SU-DHL-6 (cell line): ENCODE results near the gene SNAPC2.

Experiments used
- EZH2phosphoT487 ChIP-seq: fragments of 200-600 bp; sonication (generic), shearing (Covaris generic); conservative IDR thresholded peaks from 2 replicates; pipeline ENCODE4 v1.6.1; 2018; ENCODE audit warnings: mild to moderate bottlenecking, antibody characterized with exemption, low read length, moderate library complexity, mixed read lengths
- TF ChIP-seq, protein P1 (sequence below): fragments of 200-600 bp; sonication (generic); IDR thresholded peaks from one replicate; pipeline ENCODE4 v1.5.1; 2017; ENCODE audit warnings: antibody characterized with exemption, mild to moderate bottlenecking, low read length, moderate library complexity; ENCODE audit not compliant: insufficient read depth, poor library complexity, severe bottlenecking

DNA sequence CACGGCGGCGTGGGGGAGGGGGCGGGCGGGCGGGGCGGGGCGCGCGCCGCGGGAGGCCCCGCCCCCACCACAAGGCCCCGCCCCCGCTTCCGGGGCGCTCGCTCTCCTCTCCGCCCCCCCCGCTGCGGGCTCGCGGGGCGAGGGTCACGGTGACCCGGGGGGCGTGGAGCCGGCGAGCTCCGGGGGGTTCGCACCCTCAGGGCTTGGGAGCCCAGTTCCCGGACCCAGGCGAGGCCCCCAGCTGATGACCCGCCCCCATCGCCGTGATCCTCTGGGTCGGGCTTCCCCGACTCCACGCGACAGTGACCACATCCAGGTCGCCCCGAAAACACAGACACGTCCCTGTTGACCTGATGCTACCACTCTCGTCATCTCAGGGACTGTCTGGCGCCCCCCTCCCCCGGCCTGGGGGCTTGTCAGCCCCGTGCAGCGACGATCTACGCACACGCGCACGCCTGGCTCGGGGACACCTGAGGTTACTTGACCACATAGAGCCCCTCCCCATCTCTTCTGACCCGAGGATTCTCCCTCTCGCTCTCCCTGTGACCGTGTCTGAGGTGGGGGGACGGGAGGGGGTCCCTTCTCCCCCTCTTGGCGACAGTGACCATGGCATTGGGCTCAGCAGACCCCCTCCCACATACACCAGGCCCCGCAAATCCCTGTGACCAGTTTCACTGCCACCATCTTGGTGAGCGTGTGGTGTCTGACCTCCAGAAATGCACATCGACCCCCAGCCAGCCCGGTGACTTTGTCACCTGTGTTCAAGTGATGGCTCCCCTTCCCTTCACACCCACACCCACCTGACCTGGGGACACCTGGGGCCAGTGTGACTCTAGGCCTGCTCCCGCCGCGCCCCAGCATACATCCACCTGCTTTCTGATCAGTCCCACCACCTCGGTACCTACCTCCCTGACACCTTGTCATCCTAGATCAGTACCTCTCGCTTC is 15.8 kb upstream of the SNAPC2 start:
- TF ChIP-seq, protein P1, sequence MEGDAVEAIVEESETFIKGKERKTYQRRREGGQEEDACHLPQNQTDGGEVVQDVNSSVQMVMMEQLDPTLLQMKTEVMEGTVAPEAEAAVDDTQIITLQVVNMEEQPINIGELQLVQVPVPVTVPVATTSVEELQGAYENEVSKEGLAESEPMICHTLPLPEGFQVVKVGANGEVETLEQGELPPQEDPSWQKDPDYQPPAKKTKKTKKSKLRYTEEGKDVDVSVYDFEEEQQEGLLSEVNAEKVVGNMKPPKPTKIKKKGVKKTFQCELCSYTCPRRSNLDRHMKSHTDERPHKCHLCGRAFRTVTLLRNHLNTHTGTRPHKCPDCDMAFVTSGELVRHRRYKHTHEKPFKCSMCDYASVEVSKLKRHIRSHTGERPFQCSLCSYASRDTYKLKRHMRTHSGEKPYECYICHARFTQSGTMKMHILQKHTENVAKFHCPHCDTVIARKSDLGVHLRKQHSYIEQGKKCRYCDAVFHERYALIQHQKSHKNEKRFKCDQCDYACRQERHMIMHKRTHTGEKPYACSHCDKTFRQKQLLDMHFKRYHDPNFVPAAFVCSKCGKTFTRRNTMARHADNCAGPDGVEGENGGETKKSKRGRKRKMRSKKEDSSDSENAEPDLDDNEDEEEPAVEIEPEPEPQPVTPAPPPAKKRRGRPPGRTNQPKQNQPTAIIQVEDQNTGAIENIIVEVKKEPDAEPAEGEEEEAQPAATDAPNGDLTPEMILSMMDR, result no peak
- no peak for TF ChIP-seq EZH2phosphoT487
